Measurements from ENCODE around the gene PIP5KL1.

PIP5KL1 gene

DNA sequence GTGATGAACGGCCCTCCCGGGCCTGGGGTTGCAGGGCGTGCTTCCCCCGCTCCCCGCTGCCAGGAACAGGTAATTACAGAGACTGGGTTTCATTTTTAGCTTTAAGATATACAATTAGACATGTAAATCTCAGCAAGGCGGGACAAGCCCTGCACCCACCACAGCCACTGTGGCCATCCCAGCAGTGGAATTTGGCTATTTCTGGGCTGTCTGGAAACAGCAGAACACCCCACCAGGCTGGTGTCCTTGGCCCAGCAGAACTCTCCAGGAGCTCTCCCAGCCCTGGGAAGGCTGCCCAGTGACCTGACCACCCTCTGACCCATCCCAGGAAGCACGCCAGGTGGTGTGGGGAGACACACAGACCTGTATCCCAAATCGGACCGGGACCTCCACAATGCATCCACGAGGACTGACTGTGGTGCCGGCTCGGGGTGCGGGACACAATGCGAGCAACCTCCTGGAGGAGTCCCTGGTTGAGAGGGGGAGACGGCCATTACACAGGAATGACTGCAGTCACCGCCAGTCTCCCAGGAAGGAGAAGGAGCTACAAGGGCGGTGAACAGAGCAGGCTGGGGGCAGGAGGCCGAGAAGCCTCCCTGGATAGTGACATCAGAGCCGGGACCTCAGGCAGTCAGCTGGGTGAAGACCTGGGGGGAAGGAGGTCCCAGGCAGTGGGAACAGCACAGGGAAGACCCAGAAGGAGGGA is 32.9 kb upstream of the PIP5KL1 start:
- no peak overlapping the region for H3K14ac ChIP-seq (ENCODE audit: low read length in 2 of 2)
- peak overlapping the region; percentile 35 for H3K9ac ChIP-seq (ENCODE audit: low read length)
- peak overlapping the region in 1 of 2 experiments; percentile 83 for H3K4ac ChIP-seq (ENCODE audit: low read depth in 1 of 2, low read length in 2 of 2)
- H2BK120ac ChIP-seq (ENCODE audit: low read depth, low read length): peak overlapping the region; percentile 11
- 96% methylated on average over 14 of the region's 19 CpGs for WGBS
- H3K27me3 ChIP-seq (ENCODE audit: control insufficient read depth in 1 of 2, insufficient read depth in 1 of 2, low read length in 2 of 2): no peaks in the 10 kb centered on the region
- no peak overlapping the region for H3K23ac ChIP-seq (ENCODE audit: low read length in 2 of 2)
- H2AK5ac ChIP-seq (ENCODE audit: low read length, severe bottlenecking): peak overlapping the region; percentile 9
- H3K9me3 ChIP-seq (ENCODE audit: control insufficient read depth, low read length): no peaks in the 10 kb centered on the region
- H2BK5ac ChIP-seq (ENCODE audit: low read depth, low read length, poor library complexity, severe bottlenecking): no peak overlapping the region
- peak overlapping the region; percentile 94 for H4K91ac ChIP-seq (ENCODE audit: low read length)
- H3K79me1 ChIP-seq (replicated peaks; ENCODE audit: low read length, poor library complexity, severe bottlenecking): peaks cover 63% of the 10 kb centered on the region
- no peak for DNase-seq
- H3K4me1 ChIP-seq (ENCODE audit: control insufficient read depth, insufficient read depth, low read depth, low read length): peaks cover 53% of the 10 kb centered on the region
- H2AFZ ChIP-seq (ENCODE audit: low read depth, low read length): no peak overlapping the region
- H3K18ac ChIP-seq (ENCODE audit: low read depth in 1 of 2, low read length in 2 of 2): peak overlapping the region; percentile 75 to 84
- H3K4me3 ChIP-seq (ENCODE audit: insufficient read depth in 1 of 2, low read depth in 1 of 2, low read length in 2 of 2): no peak overlapping the region
- peaks cover 0 to 17% of the 10 kb centered on the region in 2 experiments for H3K36me3 ChIP-seq (ENCODE audit: control insufficient read depth in 1 of 2, insufficient read depth in 2 of 2, low read depth in 1 of 2, low read length in 2 of 2)
- H2BK15ac ChIP-seq (ENCODE audit: low read depth, poor library complexity, severe bottlenecking): peak overlapping the region; percentile 6
- no peak overlapping the region for H3K4me2 ChIP-seq (ENCODE audit: low read length, poor library complexity, severe bottlenecking)
- peak overlapping the region; percentile 33 to 69 for H2BK12ac ChIP-seq (ENCODE audit: low read length in 2 of 2)
- no peak overlapping the region for H3K27ac ChIP-seq (ENCODE audit: low read length, poor library complexity, severe bottlenecking)
- peak overlapping the region; percentile 76 for H4K8ac ChIP-seq (ENCODE audit: low read length)

DNA sequence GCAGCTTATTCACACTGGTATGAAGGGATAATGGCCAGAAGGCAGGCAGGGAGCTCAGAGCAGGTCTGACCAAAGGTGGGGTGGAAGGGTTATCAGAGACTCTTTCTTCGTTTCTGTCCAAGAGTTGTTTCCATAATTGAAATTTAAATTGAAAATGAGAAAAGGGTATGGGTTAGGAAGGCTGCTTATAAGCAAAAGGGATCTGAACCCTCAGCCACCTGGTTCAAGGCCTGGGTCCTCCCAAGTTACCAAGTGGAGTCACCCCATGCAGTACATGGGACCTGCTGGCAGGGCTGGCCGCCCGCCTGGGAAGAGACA is 32.4 kb upstream of the PIP5KL1 start:
- peaks cover 59% of the 10 kb centered on the region for H3K79me1 ChIP-seq (replicated peaks; ENCODE audit: low read length, poor library complexity, severe bottlenecking)
- no peaks in the 10 kb centered on the region for H3K27me3 ChIP-seq (ENCODE audit: control insufficient read depth in 1 of 2, insufficient read depth in 1 of 2, low read length in 2 of 2)
- peak overlapping the region in 1 of 2 experiments; percentile 50 for H3K18ac ChIP-seq (ENCODE audit: low read depth in 1 of 2, low read length in 2 of 2)
- peaks cover 0 to 17% of the 10 kb centered on the region in 2 experiments for H3K36me3 ChIP-seq (ENCODE audit: control insufficient read depth in 1 of 2, insufficient read depth in 2 of 2, low read depth in 1 of 2, low read length in 2 of 2)
- no peak overlapping the region for H3K27ac ChIP-seq (ENCODE audit: low read length, poor library complexity, severe bottlenecking)
- no peak overlapping the region for H3K4ac ChIP-seq (ENCODE audit: low read depth in 1 of 2, low read length in 2 of 2)
- no peak overlapping the region for H2AK5ac ChIP-seq (ENCODE audit: low read length, severe bottlenecking)
- peaks cover 48% of the 10 kb centered on the region for H3K4me1 ChIP-seq (ENCODE audit: control insufficient read depth, insufficient read depth, low read depth, low read length)
- WGBS: 93% methylated on average over 3 of the region's 3 CpGs
- H3K23ac ChIP-seq (ENCODE audit: low read length in 2 of 2): peak overlapping the region in 1 of 2 experiments; percentile 34
- H2BK5ac ChIP-seq (ENCODE audit: low read depth, low read length, poor library complexity, severe bottlenecking): no peak overlapping the region
- H4K91ac ChIP-seq (ENCODE audit: low read length): peak overlapping the region; percentile 94
- H3K9me3 ChIP-seq (ENCODE audit: control insufficient read depth, low read length): no peaks in the 10 kb centered on the region
- H2AFZ ChIP-seq (ENCODE audit: low read depth, low read length): no peak overlapping the region
- no peak overlapping the region for H3K4me2 ChIP-seq (ENCODE audit: low read length, poor library complexity, severe bottlenecking)
- H2BK120ac ChIP-seq (ENCODE audit: low read depth, low read length): peak overlapping the region; percentile 11
- H2BK15ac ChIP-seq (ENCODE audit: low read depth, poor library complexity, severe bottlenecking): peak overlapping the region; percentile 6
- H3K4me3 ChIP-seq (ENCODE audit: insufficient read depth in 1 of 2, low read depth in 1 of 2, low read length in 2 of 2): no peak overlapping the region
- H2BK12ac ChIP-seq (ENCODE audit: low read length in 2 of 2): no peak overlapping the region
- DNase-seq: no peak
- no peak overlapping the region for H4K8ac ChIP-seq (ENCODE audit: low read length)
- no peak overlapping the region for H3K14ac ChIP-seq (ENCODE audit: low read length in 2 of 2)
- H3K9ac ChIP-seq (ENCODE audit: low read length): peak overlapping the region; percentile 35

DNA sequence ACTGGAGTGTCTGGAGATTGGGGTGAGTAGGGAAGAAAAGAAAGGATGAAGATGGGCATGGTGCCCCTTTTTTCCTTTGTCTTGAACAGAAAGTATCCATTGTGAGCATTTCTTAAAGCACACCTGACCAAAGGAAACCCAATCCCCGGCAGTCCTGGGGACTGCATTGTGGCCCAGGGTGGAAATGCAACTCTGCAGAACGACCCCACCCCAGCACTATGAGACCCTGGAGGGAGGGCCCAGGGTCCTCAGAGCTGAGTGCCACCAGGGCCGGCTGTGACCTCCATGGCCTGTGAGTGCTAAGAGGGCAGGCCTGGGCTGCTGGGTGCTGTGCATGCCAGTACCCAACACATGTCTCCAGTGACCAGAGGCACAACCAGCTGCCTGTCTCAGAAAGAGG is 31.7 kb upstream of the PIP5KL1 start:
- no peak for DNase-seq
- H2BK120ac ChIP-seq (ENCODE audit: low read depth, low read length): peak overlapping the region; percentile 3
- H3K4me1 ChIP-seq (ENCODE audit: control insufficient read depth, insufficient read depth, low read depth, low read length): peaks cover 42% of the 10 kb centered on the region
- H3K4ac ChIP-seq (ENCODE audit: low read depth in 1 of 2, low read length in 2 of 2): no peak overlapping the region
- peaks cover 0 to 17% of the 10 kb centered on the region in 2 experiments for H3K36me3 ChIP-seq (ENCODE audit: control insufficient read depth in 1 of 2, insufficient read depth in 2 of 2, low read depth in 1 of 2, low read length in 2 of 2)
- no peak overlapping the region for H2BK5ac ChIP-seq (ENCODE audit: low read depth, low read length, poor library complexity, severe bottlenecking)
- H2BK15ac ChIP-seq (ENCODE audit: low read depth, poor library complexity, severe bottlenecking): no peak overlapping the region
- no peak overlapping the region for H2AFZ ChIP-seq (ENCODE audit: low read depth, low read length)
- H3K18ac ChIP-seq (ENCODE audit: low read depth in 1 of 2, low read length in 2 of 2): peak overlapping the region in 1 of 2 experiments; percentile 49
- no peak overlapping the region for H2BK12ac ChIP-seq (ENCODE audit: low read length in 2 of 2)
- peak overlapping the region; percentile 35 for H3K9ac ChIP-seq (ENCODE audit: low read length)
- no peaks in the 10 kb centered on the region for H3K9me3 ChIP-seq (ENCODE audit: control insufficient read depth, low read length)
- peaks cover 53% of the 10 kb centered on the region for H3K79me1 ChIP-seq (replicated peaks; ENCODE audit: low read length, poor library complexity, severe bottlenecking)
- H3K27ac ChIP-seq (ENCODE audit: low read length, poor library complexity, severe bottlenecking): no peak overlapping the region
- H4K91ac ChIP-seq (ENCODE audit: low read length): no peak overlapping the region
- no peak overlapping the region for H3K23ac ChIP-seq (ENCODE audit: low read length in 2 of 2)
- H3K4me2 ChIP-seq (ENCODE audit: low read length, poor library complexity, severe bottlenecking): no peak overlapping the region
- 61% methylated on average over 3 of the region's 3 CpGs for WGBS
- no peak overlapping the region for H3K14ac ChIP-seq (ENCODE audit: low read length in 2 of 2)
- no peaks in the 10 kb centered on the region for H3K27me3 ChIP-seq (ENCODE audit: control insufficient read depth in 1 of 2, insufficient read depth in 1 of 2, low read length in 2 of 2)
- H3K4me3 ChIP-seq (ENCODE audit: insufficient read depth in 1 of 2, low read depth in 1 of 2, low read length in 2 of 2): no peak overlapping the region
- H4K8ac ChIP-seq (ENCODE audit: low read length): peak overlapping the region; percentile 41
- no peak overlapping the region for H2AK5ac ChIP-seq (ENCODE audit: low read length, severe bottlenecking)

DNA sequence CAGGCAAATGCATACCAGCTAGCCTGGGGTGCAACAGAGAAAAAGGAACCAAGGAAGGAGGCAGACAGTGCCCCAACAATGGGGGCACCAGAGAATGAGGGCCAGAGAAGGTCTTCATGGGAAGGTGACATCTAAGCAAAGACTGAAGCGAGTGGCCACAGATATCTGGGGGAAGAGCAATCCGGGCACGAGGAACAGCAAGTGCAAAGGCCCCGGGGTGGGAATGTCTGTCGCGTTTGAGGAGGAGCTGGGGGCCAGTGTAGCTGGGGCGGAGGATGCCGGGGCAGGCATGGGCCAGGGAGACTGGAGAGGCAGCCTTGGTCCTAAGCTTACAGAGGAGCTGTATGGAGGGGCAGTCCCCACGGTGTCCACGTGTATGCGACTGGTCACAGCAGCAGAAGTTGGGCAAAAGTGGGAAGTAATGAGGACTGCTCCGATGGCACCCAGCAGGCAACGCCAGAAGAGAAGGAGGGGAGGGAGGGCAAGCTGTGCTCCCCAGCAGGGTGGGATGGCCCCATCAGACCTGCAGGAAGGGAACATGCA is 31.1 kb upstream of the PIP5KL1 start:
- Histone ChIP-seq H3K27ac (ENCODE audit: low read length, poor library complexity, severe bottlenecking) (no peak overlapping the region), H3K27me3 (ENCODE audit: control insufficient read depth in 1 of 2, insufficient read depth in 1 of 2, low read length in 2 of 2) (no peaks in the 10 kb centered on the region), H3K4me2 (ENCODE audit: low read length, poor library complexity, severe bottlenecking) (no peak overlapping the region), H4K8ac (ENCODE audit: low read length) (no peak overlapping the region), H3K4me1 (ENCODE audit: control insufficient read depth, insufficient read depth, low read depth, low read length) (peaks cover 36% of the 10 kb centered on the region), H3K14ac (ENCODE audit: low read length in 2 of 2) (no peak overlapping the region), H3K79me1 (replicated peaks; ENCODE audit: low read length, poor library complexity, severe bottlenecking) (peaks cover 47% of the 10 kb centered on the region), H3K36me3 (ENCODE audit: control insufficient read depth in 1 of 2, insufficient read depth in 2 of 2, low read depth in 1 of 2, low read length in 2 of 2) (peaks cover 0 to 17% of the 10 kb centered on the region in 2 experiments), H2AK5ac (ENCODE audit: low read length, severe bottlenecking) (no peak overlapping the region), H2BK120ac (ENCODE audit: low read depth, low read length) (peak overlapping the region; percentile 54), H2BK5ac (ENCODE audit: low read depth, low read length, poor library complexity, severe bottlenecking) (no peak overlapping the region), H3K4ac (ENCODE audit: low read depth in 1 of 2, low read length in 2 of 2) (peak overlapping the region in 1 of 2 experiments; percentile 70), H2BK15ac (ENCODE audit: low read depth, poor library complexity, severe bottlenecking) (peak overlapping the region; percentile 20), H2AFZ (ENCODE audit: low read depth, low read length) (no peak overlapping the region), H3K9ac (ENCODE audit: low read length) (no peak overlapping the region), H2BK12ac (ENCODE audit: low read length in 2 of 2) (peak overlapping the region; percentile 33 to 46), H3K4me3 (ENCODE audit: insufficient read depth in 1 of 2, low read depth in 1 of 2, low read length in 2 of 2) (no peak overlapping the region), H3K23ac (ENCODE audit: low read length in 2 of 2) (no peak overlapping the region), H3K18ac (ENCODE audit: low read depth in 1 of 2, low read length in 2 of 2) (peak overlapping the region in 1 of 2 experiments; percentile 50), H4K91ac (ENCODE audit: low read length) (peak overlapping the region; percentile 19), H3K9me3 (ENCODE audit: control insufficient read depth, low read length) (no peaks in the 10 kb centered on the region)
- DNase-seq: no peak
- WGBS: 98% methylated on average over 13 of the region's 13 CpGs
